ENCODE data around the gene DAP.
"Not testable (repeated sequence)": the region's sequence is repeated elsewhere in the genome, so short reads cannot be mapped to it uniquely, and the experiment has no call there.

The DAP gene

GRCh38 chr5:10734037-10734709 is 26.9 kb downstream of the DAP start:
- no peak for DNase-seq (ENCODE audit: low read depth)

GRCh38 chr5:10733426-10733825 is 27.6 kb downstream of the DAP start:
- peak; percentile 65 for DNase-seq (ENCODE audit: low read depth)

- no peak for DNase-seq (ENCODE audit: low read depth)
Measured at GRCh38 chr5:10731913-10732312, 29.1 kb downstream of the DAP start.

GRCh38 chr5:10730043-10730351 is 31.0 kb downstream of the DAP start:
- no peak for DNase-seq (ENCODE audit: low read depth)

GRCh38 chr5:10729320-10730042 is 31.6 kb downstream of the DAP start:
- peak; percentile 70 for DNase-seq (ENCODE audit: low read depth)

- DNase-seq (ENCODE audit: low read depth) = no peak
Measured at GRCh38 chr5:10728679-10729078, 32.4 kb downstream of the DAP start.

- DNase-seq (ENCODE audit: low read depth) = no peak
Measured at GRCh38 chr5:10727861-10728260, 33.2 kb downstream of the DAP start.

GRCh38 chr5:10726913-10727517 is 34.0 kb downstream of the DAP start:
- DNase-seq (ENCODE audit: low read depth) = no peak

GRCh38 chr5:10726179-10726912 is 34.7 kb downstream of the DAP start:
- DNase-seq (ENCODE audit: low read depth) = no peak

GRCh38 chr5:10725636-10726035 is 35.4 kb downstream of the DAP start:
- DNase-seq (ENCODE audit: low read depth) = no peak

GRCh38 chr5:10724781-10725507 is 36.1 kb downstream of the DAP start:
- DNase-seq (ENCODE audit: low read depth) = peak; percentile 91

- DNase-seq (ENCODE audit: low read depth) = no peak
Measured at GRCh38 chr5:10723514-10723913, 37.5 kb downstream of the DAP start.

- not testable (repeated sequence) for DNase-seq (ENCODE audit: low read depth)
Measured at GRCh38 chr5:10720766-10721165, 40.3 kb downstream of the DAP start.

GRCh38 chr5:10719965-10720364 is 41.1 kb downstream of the DAP start:
- peak; percentile 95 for DNase-seq (ENCODE audit: low read depth)

GRCh38 chr5:10718617-10719016 is 42.4 kb downstream of the DAP start:
- DNase-seq (ENCODE audit: low read depth) = not testable (repeated sequence)

GRCh38 chr5:10716825-10717224 is 44.2 kb downstream of the DAP start:
- not testable (repeated sequence) for DNase-seq (ENCODE audit: low read depth)

- DNase-seq (ENCODE audit: low read depth) = no peak
Measured at GRCh38 chr5:10715605-10716290, 45.3 kb downstream of the DAP start.

GRCh38 chr5:10712574-10713366 is 48.3 kb downstream of the DAP start:
- no peak for DNase-seq (ENCODE audit: low read depth)

- no peak for DNase-seq (ENCODE audit: low read depth)
Measured at GRCh38 chr5:10711562-10711961, 49.5 kb downstream of the DAP start.

- no peak for DNase-seq (ENCODE audit: low read depth)
Measured at GRCh38 chr5:10710513-10711128, 50.4 kb downstream of the DAP start.
